Caco-2 (cell line): Measurements from ENCODE around the gene MAP4K3. TPM values are rescaled to one million over a fixed set of nuclear protein-coding genes. Genes with fewer than 3 reads are reported as not detected.

Experiments used
- BruUV-seq: library from RNA; stranded (reverse); fragments of 400-500 nt; replicated peaks from 2 replicates; lab custom pipeline; 2021; lab: Mats Ljungman, UMichigan
- CTCF ChIA-PET: fragments of 300-600 bp; sonication (Branson Sonifier 250); formaldehyde crosslinking; loops from one replicate; lab custom pipeline; 2022; ENCODE audit warnings: antibody characterized with exemption; lab: Charles Lee
- POLR2A ChIA-PET: fragments of 300-600 bp; sonication (Branson Sonifier 250); formaldehyde crosslinking; loops from one replicate; lab custom pipeline; 2022; ENCODE audit warnings: antibody characterized with exemption; lab: Charles Lee
- DNase-seq, 2 experiments: peaks; one replicate each; pipeline versions ENCODE4 v3.0.0 to v3.0.0-alpha.2; 2020 to 2022
- H3K27me3 ChIP-seq: replicated peaks from 2 replicates; pipeline ENCODE4 v1.6.0; 2011; ENCODE audit warnings: low read length; ENCODE audit not compliant: control insufficient read depth, insufficient read depth
- H3K36me3 ChIP-seq: 2 replicates; pipeline ENCODE4 v1.5.1; 2011; ENCODE audit warnings: low read length; ENCODE audit not compliant: control insufficient read depth, insufficient read depth
- H3K4me1 ChIP-seq: fragments of 250-450 bp; sonication (Bioruptor Pico); 2 replicates; pipeline ENCODE4 v1.5.1; 2020; ENCODE audit warnings: mild to moderate bottlenecking
- H3K4me3 ChIP-seq: 2 replicates; pipeline ENCODE4 v1.5.1; 2011; ENCODE audit warnings: low read depth, mild to moderate bottlenecking, control low read depth, low read length
- H3K9me3 ChIP-seq: fragments of 250-450 bp; sonication (Bioruptor Pico); 2 replicates; pipeline ENCODE4 v1.5.1; 2020; ENCODE audit warnings: mild to moderate bottlenecking, moderate library complexity
- H3K27ac Mint-ChIP-seq: one replicate; pipeline ENCODE4 v1.8.0; 2022; ENCODE audit warnings: mixed read lengths; ENCODE audit not compliant: unreplicated experiment
- H3K27me3 Mint-ChIP-seq: one replicate; pipeline ENCODE4 v1.8.0; 2022; ENCODE audit warnings: mixed read lengths; ENCODE audit not compliant: insufficient read depth, unreplicated experiment
- H3K36me3 Mint-ChIP-seq: one replicate; pipeline ENCODE4 v1.8.0; 2022; ENCODE audit warnings: mild to moderate bottlenecking, mixed read lengths; ENCODE audit not compliant: insufficient read depth, unreplicated experiment
- H3K4me1 Mint-ChIP-seq: one replicate; pipeline ENCODE4 v1.8.0; 2022; ENCODE audit warnings: low read depth, mixed read lengths; ENCODE audit not compliant: unreplicated experiment
- H3K4me3 Mint-ChIP-seq: one replicate; pipeline ENCODE4 v1.8.0; 2022; ENCODE audit warnings: mild to moderate bottlenecking, moderate library complexity, mixed read lengths; ENCODE audit not compliant: unreplicated experiment
- H3K9me3 Mint-ChIP-seq: one replicate; pipeline ENCODE4 v1.8.0; 2022; ENCODE audit warnings: mixed read lengths; ENCODE audit not compliant: unreplicated experiment
- CTCF ChIP-seq, 2 experiments: fragments of 200-600 bp in 1 of 2; IDR thresholded peaks; 1 replicate in 1 of 2; 2 replicates in 1 of 2; pipeline versions ENCODE4 v1.5.1 to v1.8.0; 2011 to 2022; ENCODE audit warnings: antibody characterized with exemption in 1 of 2, control low read depth in 1 of 2, inconsistent platforms in 1 of 2, low read depth in 1 of 2, low read length in 1 of 2, mild to moderate bottlenecking in 1 of 2, moderate library complexity in 1 of 2; ENCODE audit not compliant: insufficient read depth in 1 of 2, severe bottlenecking in 1 of 2, unreplicated experiment in 1 of 2
- intact Hi-C: fragments of 100-400 bp; cut with micrococcal nuclease; formaldehyde crosslinking; loops from one replicate; pipeline ENCODE4 v1.10.0; 2022; ENCODE audit not compliant: unreplicated experiment
- total RNA-seq: library from RNA; stranded (reverse); gene quantifications from 2 replicates; pipeline ENCODE4 v1.2.3, GENCODE V29; 2022

MAP4K3 gene
- total RNA-seq, 1 experiment from 2014 or later: 46.1 TPM

GRCh38 chr2:39223909-39224308 is 213.2 kb downstream of the MAP4K3 start:
- H3K27me3 Mint-ChIP-seq: no peaks in the 10 kb centered on the region
- Histone ChIP-seq H3K27me3 (no peaks in the 10 kb centered on the region), H3K36me3 (no peaks in the 10 kb centered on the region), H3K4me3 (no peak overlapping the region), H3K4me1 (peaks cover 7% of the 10 kb centered on the region), H3K9me3 (no peaks in the 10 kb centered on the region)
- BruUV-seq: no TSS peak
- H3K9me3 Mint-ChIP-seq: no peaks in the 10 kb centered on the region
- intact Hi-C loops: no loop called here
- CTCF ChIA-PET: interaction anchor here (0.5 kb wide), 1 partner anchor 163 kb away, joined by 3 read pairs; no protein-coding TSS in a partner anchor
- no peak for DNase-seq
- peaks cover 16% of the 10 kb centered on the region for H3K4me1 Mint-ChIP-seq
- no peak for TF ChIP-seq CTCF (IDR thresholded peaks at IDR 0.05; ENCODE audit: insufficient read depth in 1 of 2, low read depth in 1 of 2, low read length in 1 of 2, severe bottlenecking in 1 of 2, unreplicated experiment in 1 of 2)
- POLR2A ChIA-PET: no interaction called here
- H3K27ac Mint-ChIP-seq: no peak overlapping the region
- H3K4me3 Mint-ChIP-seq: no peak overlapping the region
- H3K36me3 Mint-ChIP-seq: no peaks in the 10 kb centered on the region

GRCh38 chr2:39221459-39221858 is 215.6 kb downstream of the MAP4K3 start:
- intact Hi-C loops: no loop called here

GRCh38 chr2:39220136-39220535 is 216.9 kb downstream of the MAP4K3 start:
- no peaks in the 10 kb centered on the region for H3K9me3 ChIP-seq

More at GRCh38 chr2:39221459-39221858, 215.6 kb downstream of the MAP4K3 start:
- Mint-ChIP-seq H3K9me3 (no peaks in the 10 kb centered on the region), H3K4me1 (peaks cover 16% of the 10 kb centered on the region), H3K4me3 (no peak overlapping the region), H3K27me3 (no peaks in the 10 kb centered on the region), H3K36me3 (no peaks in the 10 kb centered on the region), H3K27ac (no peak overlapping the region)
- POLR2A ChIA-PET: no interaction called here
- CTCF ChIA-PET: no interaction called here
- Histone ChIP-seq H3K36me3 (no peaks in the 10 kb centered on the region), H3K4me1 (peaks cover 23% of the 10 kb centered on the region), H3K4me3 (no peak overlapping the region), H3K27me3 (no peaks in the 10 kb centered on the region), H3K9me3 (no peaks in the 10 kb centered on the region)
- TF ChIP-seq CTCF (IDR thresholded peaks at IDR 0.05; ENCODE audit: insufficient read depth in 1 of 2, low read depth in 1 of 2, low read length in 1 of 2, severe bottlenecking in 1 of 2, unreplicated experiment in 1 of 2): no peak
- DNase-seq: no peak
- BruUV-seq: no TSS peak

More at GRCh38 chr2:39220136-39220535, 216.9 kb downstream of the MAP4K3 start:
- DNase-seq: no peak
- H3K27me3 Mint-ChIP-seq: no peaks in the 10 kb centered on the region
- Histone ChIP-seq H3K27me3 (no peaks in the 10 kb centered on the region), H3K4me3 (no peak overlapping the region), H3K36me3 (no peaks in the 10 kb centered on the region), H3K4me1 (peaks cover 34% of the 10 kb centered on the region)
- H3K4me3 Mint-ChIP-seq: no peak overlapping the region
- H3K9me3 Mint-ChIP-seq: no peaks in the 10 kb centered on the region
- no TSS peak for BruUV-seq
- ChIA-PET CTCF (interaction anchor here (1.6 kb wide), 1 partner anchor 96 kb away, joined by 4 read pairs; no protein-coding TSS in a partner anchor), POLR2A (no interaction called here)
- no peak for TF ChIP-seq CTCF (IDR thresholded peaks at IDR 0.05; ENCODE audit: insufficient read depth in 1 of 2, low read depth in 1 of 2, low read length in 1 of 2, severe bottlenecking in 1 of 2, unreplicated experiment in 1 of 2)
- H3K4me1 Mint-ChIP-seq: peaks cover 24% of the 10 kb centered on the region
- H3K27ac Mint-ChIP-seq: no peak overlapping the region
- no peaks in the 10 kb centered on the region for H3K36me3 Mint-ChIP-seq
- intact Hi-C loops: no loop called here
